Mesendoderm (in vitro differentiated cells): ENCODE measurements around the gene C2orf69.

Experiments used
- DNase-seq: peaks from one replicate; pipeline ENCODE4 v3.0.0; 2013
- H2AK5ac ChIP-seq: 2 replicates; pipeline ENCODE4 v1.6.1; 2013; ENCODE audit warnings: low read length, inconsistent platforms
- H2BK120ac ChIP-seq: 2 replicates; pipeline ENCODE4 v1.6.1; 2013; ENCODE audit warnings: low read depth, mild to moderate bottlenecking, low read length, moderate library complexity, mixed read lengths
- H2BK15ac ChIP-seq: replicated peaks from 2 replicates; pipeline ENCODE4 v1.6.1; 2013; ENCODE audit warnings: low read depth, mild to moderate bottlenecking, moderate library complexity
- H2BK5ac ChIP-seq: 2 replicates; pipeline ENCODE4 v1.6.1; 2013; ENCODE audit warnings: low read length, inconsistent platforms
- H3K18ac ChIP-seq: 2 replicates; pipeline ENCODE4 v1.6.1; 2013; ENCODE audit warnings: mild to moderate bottlenecking, low read length, mixed read lengths
- H3K23ac ChIP-seq: one replicate; pipeline ENCODE4 v1.6.1; 2013; ENCODE audit warnings: low read length
- H3K27ac ChIP-seq: 2 replicates; pipeline ENCODE4 v1.5.1; 2013; ENCODE audit warnings: low read depth, mild to moderate bottlenecking, inconsistent platforms, low read length, moderate library complexity
- H3K27me3 ChIP-seq: 2 replicates; pipeline ENCODE4 v1.6.1; 2013; ENCODE audit warnings: low read length, control low read depth, mild to moderate bottlenecking, inconsistent platforms; ENCODE audit not compliant: insufficient read depth, poor library complexity
- H3K36me3 ChIP-seq: 2 replicates; pipeline ENCODE4 v1.6.1; 2013; ENCODE audit warnings: low read length, inconsistent platforms; ENCODE audit not compliant: control insufficient read depth, insufficient read depth
- H3K4ac ChIP-seq: one replicate; pipeline ENCODE4 v1.6.1; 2013; ENCODE audit warnings: low read depth, mild to moderate bottlenecking, low read length, moderate library complexity
- H3K4me1 ChIP-seq: 2 replicates; pipeline ENCODE4 v1.6.1; 2013; ENCODE audit warnings: low read depth, low read length, inconsistent platforms; ENCODE audit not compliant: control insufficient read depth
- H3K4me2 ChIP-seq: 2 replicates; pipeline ENCODE4 v1.6.1; 2013; ENCODE audit warnings: low read length
- H3K4me3 ChIP-seq: 2 replicates; pipeline ENCODE4 v1.5.1; 2013; ENCODE audit warnings: mild to moderate bottlenecking, low read length
- H3K56ac ChIP-seq: one replicate; pipeline ENCODE4 v1.6.1; 2013; ENCODE audit warnings: low read length
- H3K79me1 ChIP-seq: 2 replicates; pipeline ENCODE4 v1.6.1; 2013; ENCODE audit warnings: low read length, inconsistent platforms
- H3K79me2 ChIP-seq: 2 replicates; pipeline ENCODE4 v1.6.1; 2013; ENCODE audit warnings: mild to moderate bottlenecking, low read length; ENCODE audit not compliant: control insufficient read depth, insufficient read depth
- H3K9ac ChIP-seq: 2 replicates; pipeline ENCODE4 v1.6.1; 2013; ENCODE audit warnings: low read length, inconsistent platforms
- H4K5ac ChIP-seq: one replicate; pipeline ENCODE4 v1.6.1; 2013; ENCODE audit warnings: low read length
- H4K8ac ChIP-seq: one replicate; pipeline ENCODE4 v1.6.1; 2013; ENCODE audit warnings: low read depth, mild to moderate bottlenecking, control low read depth, low read length, moderate library complexity
- WGBS: extraction: QIAGEN DNeasy Blood & Tissue Kit; methylation state at CpG from one replicate; pipeline ENCODE4 v1.1.7; 2013; ENCODE audit warnings: low lambda C conversion rate, missing lambda C conversion rate; ENCODE audit not compliant: insufficient coverage; ENCODE audit errors: extremely low coverage; 5-methylcytosine and 5-hydroxymethylcytosine counted together

The C2orf69 gene

GRCh38 chr2:199869653-199870052, 41.4 kb upstream of the C2orf69 start:
- no peak overlapping the region for H4K8ac ChIP-seq
- no peak overlapping the region for H2AK5ac ChIP-seq
- H3K4ac ChIP-seq: no peak overlapping the region
- no peak overlapping the region for H4K5ac ChIP-seq
- H2BK5ac ChIP-seq: no peak overlapping the region
- H3K9ac ChIP-seq: no peak overlapping the region
- H3K79me2 ChIP-seq: no peaks in the 10 kb centered on the region
- peak; percentile 12 for DNase-seq
- no peak overlapping the region for H3K23ac ChIP-seq
- peak overlapping the region; percentile 2 for H3K56ac ChIP-seq
- H3K79me1 ChIP-seq: no peaks in the 10 kb centered on the region
- no peak overlapping the region for H3K18ac ChIP-seq
- no peak overlapping the region for H2BK120ac ChIP-seq
- no peak overlapping the region for H3K27ac ChIP-seq
- H3K27me3 ChIP-seq: no peaks in the 10 kb centered on the region
- no peak overlapping the region for H2BK15ac ChIP-seq
- H3K4me1 ChIP-seq: peaks cover 2% of the 10 kb centered on the region
- H3K4me3 ChIP-seq: no peak overlapping the region
- H3K36me3 ChIP-seq: no peaks in the 10 kb centered on the region
- no peak overlapping the region for H3K4me2 ChIP-seq
- WGBS: no CpG with 5 or more reads among the region's 1 CpG

- H3K9ac ChIP-seq: no peak overlapping the region
- no peak for DNase-seq
- no peak overlapping the region for H2AK5ac ChIP-seq
- no peak overlapping the region for H3K18ac ChIP-seq
- no peak overlapping the region for H3K23ac ChIP-seq
- no peak overlapping the region for H3K56ac ChIP-seq
- H4K8ac ChIP-seq: no peak overlapping the region
- no peaks in the 10 kb centered on the region for H3K79me1 ChIP-seq
- H4K5ac ChIP-seq: no peak overlapping the region
- H3K27ac ChIP-seq: no peak overlapping the region
- H3K36me3 ChIP-seq: no peaks in the 10 kb centered on the region
- H3K4me2 ChIP-seq: no peak overlapping the region
- H2BK15ac ChIP-seq: no peak overlapping the region
- H3K27me3 ChIP-seq: no peaks in the 10 kb centered on the region
- no peak overlapping the region for H3K4ac ChIP-seq
- H2BK120ac ChIP-seq: no peak overlapping the region
- WGBS: no CpG with 5 or more reads among the region's 1 CpG
- peaks cover 2% of the 10 kb centered on the region for H3K4me1 ChIP-seq
- H3K4me3 ChIP-seq: no peak overlapping the region
- no peaks in the 10 kb centered on the region for H3K79me2 ChIP-seq
- no peak overlapping the region for H2BK5ac ChIP-seq
Observed at GRCh38 chr2:199870581-199870980, 40.5 kb upstream of the C2orf69 start.

GRCh38 chr2:199874209-199874608, 36.9 kb upstream of the C2orf69 start:
- no peak overlapping the region for H3K18ac ChIP-seq
- no peak overlapping the region for H3K4me2 ChIP-seq
- H3K4ac ChIP-seq: no peak overlapping the region
- no peak overlapping the region for H3K23ac ChIP-seq
- H3K9ac ChIP-seq: no peak overlapping the region
- no peak for DNase-seq
- H3K4me1 ChIP-seq: peaks cover 2% of the 10 kb centered on the region
- H3K79me1 ChIP-seq: no peaks in the 10 kb centered on the region
- H3K27ac ChIP-seq: no peak overlapping the region
- no peaks in the 10 kb centered on the region for H3K27me3 ChIP-seq
- no peak overlapping the region for H3K4me3 ChIP-seq
- H2AK5ac ChIP-seq: no peak overlapping the region
- H3K79me2 ChIP-seq: no peaks in the 10 kb centered on the region
- no CpG with 5 or more reads among the region's 1 CpG for WGBS
- no peak overlapping the region for H2BK120ac ChIP-seq
- no peak overlapping the region for H2BK5ac ChIP-seq
- H4K5ac ChIP-seq: no peak overlapping the region
- H2BK15ac ChIP-seq: no peak overlapping the region
- no peak overlapping the region for H4K8ac ChIP-seq
- no peak overlapping the region for H3K56ac ChIP-seq
- H3K36me3 ChIP-seq: no peaks in the 10 kb centered on the region

- H3K18ac ChIP-seq: no peak overlapping the region
- no peak overlapping the region for H2BK15ac ChIP-seq
- no CpG with 5 or more reads among the region's 1 CpG for WGBS
- no peak overlapping the region for H3K27ac ChIP-seq
- no peaks in the 10 kb centered on the region for H3K4me1 ChIP-seq
- no peak overlapping the region for H2BK120ac ChIP-seq
- no peak overlapping the region for H3K9ac ChIP-seq
- H3K27me3 ChIP-seq: no peaks in the 10 kb centered on the region
- no peak overlapping the region for H4K5ac ChIP-seq
- DNase-seq: peak; percentile 74
- no peaks in the 10 kb centered on the region for H3K79me1 ChIP-seq
- H3K4me3 ChIP-seq: no peak overlapping the region
- H3K4ac ChIP-seq: no peak overlapping the region
- H3K56ac ChIP-seq: no peak overlapping the region
- H3K4me2 ChIP-seq: no peak overlapping the region
- no peaks in the 10 kb centered on the region for H3K36me3 ChIP-seq
- H2BK5ac ChIP-seq: no peak overlapping the region
- no peak overlapping the region for H2AK5ac ChIP-seq
- H3K79me2 ChIP-seq: no peaks in the 10 kb centered on the region
- H3K23ac ChIP-seq: no peak overlapping the region
- H4K8ac ChIP-seq: no peak overlapping the region
Observed at GRCh38 chr2:199875400-199875799, 35.7 kb upstream of the C2orf69 start.

- Histone ChIP-seq H3K27me3 (no peaks in the 10 kb centered on the region), H3K23ac (no peak overlapping the region), H2AK5ac (no peak overlapping the region), H2BK15ac (no peak overlapping the region), H3K4me1 (no peaks in the 10 kb centered on the region), H3K4ac (no peak overlapping the region), H3K79me2 (no peaks in the 10 kb centered on the region), H3K27ac (no peak overlapping the region), H3K56ac (no peak overlapping the region), H3K36me3 (no peaks in the 10 kb centered on the region), H4K5ac (no peak overlapping the region), H2BK120ac (no peak overlapping the region), H3K4me2 (no peak overlapping the region), H3K79me1 (no peaks in the 10 kb centered on the region), H4K8ac (no peak overlapping the region), H3K18ac (no peak overlapping the region), H2BK5ac (no peak overlapping the region), H3K9ac (no peak overlapping the region), H3K4me3 (no peak overlapping the region)
- no peak for DNase-seq
Observed at GRCh38 chr2:199882667-199883066, 28.4 kb upstream of the C2orf69 start.

GRCh38 chr2:199883474-199884212, 27.4 kb upstream of the C2orf69 start:
- H4K5ac ChIP-seq: no peak overlapping the region
- H3K4ac ChIP-seq: no peak overlapping the region
- no peak overlapping the region for H2BK120ac ChIP-seq
- H3K79me2 ChIP-seq: no peaks in the 10 kb centered on the region
- H3K18ac ChIP-seq: no peak overlapping the region
- WGBS: no CpG with 5 or more reads among the region's 6 CpGs
- H2AK5ac ChIP-seq: no peak overlapping the region
- H3K79me1 ChIP-seq: no peaks in the 10 kb centered on the region
- H2BK15ac ChIP-seq: no peak overlapping the region
- H3K56ac ChIP-seq: no peak overlapping the region
- H3K36me3 ChIP-seq: no peaks in the 10 kb centered on the region
- no peak overlapping the region for H4K8ac ChIP-seq
- no peak overlapping the region for H3K27ac ChIP-seq
- H3K4me1 ChIP-seq: no peaks in the 10 kb centered on the region
- no peak overlapping the region for H3K4me3 ChIP-seq
- no peak overlapping the region for H3K23ac ChIP-seq
- H3K4me2 ChIP-seq: no peak overlapping the region
- H3K9ac ChIP-seq: no peak overlapping the region
- DNase-seq: no peak
- no peak overlapping the region for H2BK5ac ChIP-seq
- H3K27me3 ChIP-seq: no peaks in the 10 kb centered on the region
